Thyroid gland (tissue), 4 donors: Measurements from ENCODE around the gene AIPL1. TPM values are rescaled to one million over a fixed set of nuclear protein-coding genes. Genes with fewer than 3 reads are reported as not detected.

Experiments used
- DNase-seq, 2 donors: peaks; one replicate each; pipeline ENCODE4 v3.0.0-alpha.2; 2019
- H3K27ac ChIP-seq, 3 donors: fragments of 200-600 bp; sonication (generic); 1 replicate in 2 of 3; 2 replicates in 1 of 3; pipeline ENCODE4 v1.5.1; 2016 to 2019; ENCODE audit warnings: mild to moderate bottlenecking in 1 of 3, moderate library complexity in 1 of 3
- H3K27me3 ChIP-seq: fragments of 200-600 bp; sonication (generic); one replicate; pipeline ENCODE4 v1.5.1; 2019
- H3K36me3 ChIP-seq, 2 donors: fragments of 200-600 bp; sonication (generic); one replicate each; pipeline ENCODE4 v1.5.1; 2016 to 2019
- H3K4me1 ChIP-seq, 2 donors: fragments of 200-600 bp; sonication (generic); one replicate each; pipeline ENCODE4 v1.5.1; 2017 to 2019
- H3K4me3 ChIP-seq, 3 donors: fragments of 200-600 bp; sonication (generic); replicated peaks in 1 of 3; 1 replicate in 2 of 3; 2 replicates in 1 of 3; pipeline ENCODE4 v1.5.1; 2016; ENCODE audit warnings: mild to moderate bottlenecking in 1 of 3
- H3K9me3 ChIP-seq: fragments of 200-600 bp; sonication (generic); one replicate; pipeline ENCODE4 v1.5.1; 2017
- CTCF ChIP-seq, 6 experiments: fragments of 200-600 bp in 3 of 6; fragments of 450-650 bp in 3 of 6; sonication (generic) in 3 of 6; IDR thresholded peaks; one replicate each; pipeline ENCODE4 v1.5.1; 2016 to 2019; ENCODE audit warnings: antibody characterized with exemption in 6 of 6, mild to moderate bottlenecking in 2 of 6, inconsistent platforms in 1 of 6, moderate library complexity in 1 of 6
- POLR2A ChIP-seq, 2 donors: fragments of 450-650 bp; IDR thresholded peaks; one replicate each; pipeline ENCODE4 v1.6.1; 2017; ENCODE audit warnings: antibody characterized with exemption in 2 of 2, mild to moderate bottlenecking in 2 of 2, moderate library complexity in 1 of 2
- WGBS, 2 donors: methylation state at CpG; one replicate each; pipeline ENCODE4 v1.1.5; 2017; 5-methylcytosine and 5-hydroxymethylcytosine counted together
- intact Hi-C: fragments of 100-400 bp; cut with DNase I; formaldehyde crosslinking; loops from one replicate; pipeline ENCODE4 v1.15.1; 2023
- total RNA-seq, 4 donors: library from RNA; depleted of rRNA; stranded (reverse); fragments of >200 nt; gene quantifications; one replicate each; pipeline ENCODE4 v1.2.3, GENCODE V29; 2016

The AIPL1 gene
- total RNA-seq, 4 donors from 2014 or later: not detected

GRCh38 chr17:6454495-6455320 is 19.8 kb upstream of the AIPL1 start:
- peaks cover 4 to 7% of the 10 kb centered on the region in 2 donors for H3K4me1 ChIP-seq
- peak overlapping the region in 1 of 3 donors; percentile 24 for H3K4me3 ChIP-seq
- H3K9me3 ChIP-seq: no peaks in the 10 kb centered on the region
- intact Hi-C loops: no loop called here
- no peaks in the 10 kb centered on the region for H3K27me3 ChIP-seq
- 43 to 62% methylated on average over 7 to 26 of the region's 35 CpGs for WGBS, 2 donors
- TF ChIP-seq CTCF (IDR thresholded peaks at IDR 0.05) (no peak), POLR2A (IDR thresholded peaks at IDR 0.05) (no peak)
- no peak for DNase-seq
- H3K27ac ChIP-seq: peak overlapping the region; percentile 26 to 44 (median 37)
- no peaks in the 10 kb centered on the region for H3K36me3 ChIP-seq

- 80 to 84% methylated on average over 5 of the region's 14 CpGs for WGBS, 2 donors
Measured at GRCh38 chr17:6453279-6454024, 18.5 kb upstream of the AIPL1 start.

GRCh38 chr17:6452471-6453266 is 17.7 kb upstream of the AIPL1 start:
- WGBS, 2 donors: 84 to 91% methylated on average over 10 of the region's 10 CpGs
- no peak overlapping the region for H3K4me3 ChIP-seq
- no peaks in the 10 kb centered on the region for H3K36me3 ChIP-seq
- no peaks in the 10 kb centered on the region for H3K9me3 ChIP-seq
- H3K27ac ChIP-seq: no peak overlapping the region
- H3K4me1 ChIP-seq: peaks cover 4 to 7% of the 10 kb centered on the region in 2 donors
- DNase-seq: no peak
- no peaks in the 10 kb centered on the region for H3K27me3 ChIP-seq
- intact Hi-C loops: no loop called here
- peak in 3 of 6 experiments; percentile 7 to 32 (median 16) for TF ChIP-seq CTCF (IDR thresholded peaks at IDR 0.05)
- no peak for TF ChIP-seq POLR2A (IDR thresholded peaks at IDR 0.05)

More at GRCh38 chr17:6453279-6454024, 18.5 kb upstream of the AIPL1 start:
- H3K4me3 ChIP-seq: no peak overlapping the region
- intact Hi-C loops: no loop called here
- no peaks in the 10 kb centered on the region for H3K9me3 ChIP-seq
- DNase-seq: no peak
- peaks cover 4 to 7% of the 10 kb centered on the region in 2 donors for H3K4me1 ChIP-seq
- no peaks in the 10 kb centered on the region for H3K27me3 ChIP-seq
- TF ChIP-seq CTCF (IDR thresholded peaks at IDR 0.05) (no peak), POLR2A (IDR thresholded peaks at IDR 0.05) (no peak)
- H3K36me3 ChIP-seq: no peaks in the 10 kb centered on the region
- no peak overlapping the region for H3K27ac ChIP-seq

GRCh38 chr17:6450926-6451832 is 16.3 kb upstream of the AIPL1 start:
- Histone ChIP-seq H3K27me3 (no peaks in the 10 kb centered on the region), H3K4me3 (no peak overlapping the region), H3K27ac (no peak overlapping the region), H3K36me3 (no peaks in the 10 kb centered on the region), H3K9me3 (no peaks in the 10 kb centered on the region), H3K4me1 (peaks cover 4 to 7% of the 10 kb centered on the region in 2 donors)
- TF ChIP-seq POLR2A (IDR thresholded peaks at IDR 0.05) (no peak), CTCF (IDR thresholded peaks at IDR 0.05) (no peak)
- intact Hi-C loops: no loop called here
- 66 to 68% methylated on average over 12 of the region's 12 CpGs for WGBS, 2 donors
- DNase-seq: no peak
